ENCODE results near the gene RAD51AP1.

DNA sequence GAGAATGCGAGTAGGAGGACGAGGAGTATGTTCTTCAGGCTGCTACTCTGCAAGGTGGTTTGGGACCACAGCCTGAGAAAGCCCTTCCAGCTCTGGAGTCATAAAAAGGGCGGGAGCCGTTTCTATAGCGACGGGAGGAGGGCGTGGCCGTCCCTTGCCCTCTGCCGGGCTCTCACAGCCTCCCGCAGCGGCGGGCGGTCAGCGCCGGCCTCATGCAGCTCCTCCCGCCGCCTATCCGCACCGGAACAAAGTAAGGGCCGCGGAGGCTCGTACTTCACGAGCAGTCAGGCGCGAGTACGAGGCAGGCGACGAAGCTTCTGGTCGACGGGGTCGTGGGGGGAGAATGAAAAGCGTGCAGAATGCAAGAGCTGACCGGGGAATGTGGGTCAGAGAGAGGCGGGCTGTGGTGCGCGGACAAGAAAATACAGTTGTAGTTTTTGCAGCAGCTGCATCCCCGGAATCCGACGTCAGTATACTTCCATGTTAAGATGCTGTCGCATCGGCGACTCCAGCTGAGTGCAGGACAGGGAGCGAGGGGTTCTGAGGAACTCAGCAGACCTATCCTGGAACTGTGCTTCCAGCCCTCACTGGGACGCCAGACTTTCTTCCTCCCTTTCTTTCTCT lies 23.5 kb downstream of the RAD51AP1 start, which contains the start of gene DYRK4:
- TF ChIP-seq, protein P1, sequence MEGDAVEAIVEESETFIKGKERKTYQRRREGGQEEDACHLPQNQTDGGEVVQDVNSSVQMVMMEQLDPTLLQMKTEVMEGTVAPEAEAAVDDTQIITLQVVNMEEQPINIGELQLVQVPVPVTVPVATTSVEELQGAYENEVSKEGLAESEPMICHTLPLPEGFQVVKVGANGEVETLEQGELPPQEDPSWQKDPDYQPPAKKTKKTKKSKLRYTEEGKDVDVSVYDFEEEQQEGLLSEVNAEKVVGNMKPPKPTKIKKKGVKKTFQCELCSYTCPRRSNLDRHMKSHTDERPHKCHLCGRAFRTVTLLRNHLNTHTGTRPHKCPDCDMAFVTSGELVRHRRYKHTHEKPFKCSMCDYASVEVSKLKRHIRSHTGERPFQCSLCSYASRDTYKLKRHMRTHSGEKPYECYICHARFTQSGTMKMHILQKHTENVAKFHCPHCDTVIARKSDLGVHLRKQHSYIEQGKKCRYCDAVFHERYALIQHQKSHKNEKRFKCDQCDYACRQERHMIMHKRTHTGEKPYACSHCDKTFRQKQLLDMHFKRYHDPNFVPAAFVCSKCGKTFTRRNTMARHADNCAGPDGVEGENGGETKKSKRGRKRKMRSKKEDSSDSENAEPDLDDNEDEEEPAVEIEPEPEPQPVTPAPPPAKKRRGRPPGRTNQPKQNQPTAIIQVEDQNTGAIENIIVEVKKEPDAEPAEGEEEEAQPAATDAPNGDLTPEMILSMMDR (conservative IDR thresholded peaks at IDR 0.05 in 1 of 2, IDR thresholded peaks at IDR 0.05 in 1 of 2; ENCODE audit: extremely low read depth in 1 of 2, insufficient read depth in 1 of 2, low read depth in 1 of 2, low read length in 2 of 2) = no peak
- no peak for TF ChIP-seq EZH2 (IDR thresholded peaks at IDR 0.05; ENCODE audit: borderline replicate concordance, low read length)

All from mammary epithelial cell (primary cell).